Measurements from ENCODE around the gene TRH. TPM values are rescaled to one million over a fixed set of nuclear protein-coding genes. Genes with fewer than 3 reads are reported as not detected.
"Not testable (repeated sequence)": the region's sequence is repeated elsewhere in the genome, so short reads cannot be mapped to it uniquely, and the experiment has no call there.

TRH gene
- total RNA-seq, 4 donors from 2014 or later = 0.30 TPM; not detected in 3

DNA sequence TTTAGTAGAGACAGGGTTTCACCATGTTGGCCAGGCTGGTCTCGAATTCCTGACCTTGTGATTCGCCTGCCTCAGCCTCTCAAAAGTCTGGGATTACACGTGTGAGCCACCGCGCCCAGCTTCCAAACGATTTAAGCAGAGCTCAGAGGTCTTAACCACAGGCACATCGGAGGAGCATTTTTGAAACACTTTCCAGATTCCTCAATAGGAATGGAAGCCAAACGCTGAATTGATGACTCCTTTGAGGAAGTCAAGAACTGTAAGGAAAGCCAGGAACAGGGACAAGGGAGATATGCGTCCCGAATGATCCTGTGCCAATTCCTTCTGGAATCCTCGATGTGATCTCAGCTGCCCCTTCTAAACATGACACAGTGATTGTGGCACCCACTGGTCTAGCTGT lies 40.0 kb downstream of the TRH start:
- 45 to 60% methylated on average over 1 to 3 of the region's 11 CpGs for WGBS, 2 donors (ENCODE audit: low coverage in 1 of 2)
- H3K9me3 ChIP-seq = no peaks in the 10 kb centered on the region
- ATAC-seq = no peak
- TF ChIP-seq, protein P1, sequence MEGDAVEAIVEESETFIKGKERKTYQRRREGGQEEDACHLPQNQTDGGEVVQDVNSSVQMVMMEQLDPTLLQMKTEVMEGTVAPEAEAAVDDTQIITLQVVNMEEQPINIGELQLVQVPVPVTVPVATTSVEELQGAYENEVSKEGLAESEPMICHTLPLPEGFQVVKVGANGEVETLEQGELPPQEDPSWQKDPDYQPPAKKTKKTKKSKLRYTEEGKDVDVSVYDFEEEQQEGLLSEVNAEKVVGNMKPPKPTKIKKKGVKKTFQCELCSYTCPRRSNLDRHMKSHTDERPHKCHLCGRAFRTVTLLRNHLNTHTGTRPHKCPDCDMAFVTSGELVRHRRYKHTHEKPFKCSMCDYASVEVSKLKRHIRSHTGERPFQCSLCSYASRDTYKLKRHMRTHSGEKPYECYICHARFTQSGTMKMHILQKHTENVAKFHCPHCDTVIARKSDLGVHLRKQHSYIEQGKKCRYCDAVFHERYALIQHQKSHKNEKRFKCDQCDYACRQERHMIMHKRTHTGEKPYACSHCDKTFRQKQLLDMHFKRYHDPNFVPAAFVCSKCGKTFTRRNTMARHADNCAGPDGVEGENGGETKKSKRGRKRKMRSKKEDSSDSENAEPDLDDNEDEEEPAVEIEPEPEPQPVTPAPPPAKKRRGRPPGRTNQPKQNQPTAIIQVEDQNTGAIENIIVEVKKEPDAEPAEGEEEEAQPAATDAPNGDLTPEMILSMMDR (IDR thresholded peaks at IDR 0.05) = no peak
- TF ChIP-seq EP300 (IDR thresholded peaks at IDR 0.05) = no peak
- no peak for TF ChIP-seq POLR2A (IDR thresholded peaks at IDR 0.05)
- TF ChIP-seq POLR2AphosphoS5 (IDR thresholded peaks at IDR 0.05) = no peak
- no peaks in the 10 kb centered on the region for H3K4me1 ChIP-seq
- H3K4me3 ChIP-seq = no peak overlapping the region
- H3K36me3 ChIP-seq = no peaks in the 10 kb centered on the region
- peaks cover 20% of the 10 kb centered on the region for H3K27me3 ChIP-seq
- H3K27ac ChIP-seq = no peak overlapping the region

DNA sequence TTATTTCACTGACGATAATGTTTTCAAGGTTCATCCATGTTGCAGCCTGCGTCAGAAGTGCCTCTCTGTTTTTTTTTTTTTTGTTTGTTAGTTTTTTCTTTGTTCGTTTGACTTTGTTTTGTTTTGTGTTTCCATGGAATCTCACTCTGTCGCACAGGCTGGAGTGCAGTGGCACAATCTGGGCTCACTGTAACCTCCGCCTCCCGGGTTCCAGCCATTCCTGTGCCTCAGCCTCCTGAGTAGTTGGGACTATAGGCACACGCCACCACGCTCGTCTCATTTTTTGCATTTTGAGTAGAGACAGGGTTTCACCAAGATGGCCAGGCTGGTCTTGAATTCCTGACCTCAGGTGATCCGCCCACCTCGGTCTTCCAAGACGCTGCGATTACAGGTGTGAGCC lies 43.1 kb downstream of the TRH start:
- 63 to 71% methylated on average over 2 to 6 of the region's 13 CpGs for WGBS, 2 donors (ENCODE audit: low coverage in 1 of 2)
- H3K36me3 ChIP-seq, H3K4me1 ChIP-seq, ATAC-seq, H3K9me3 ChIP-seq, H3K4me3 ChIP-seq, H3K27ac ChIP-seq: not testable (repeated sequence)
- H3K27me3 ChIP-seq = peaks cover 12% of the 10 kb centered on the region

DNA sequence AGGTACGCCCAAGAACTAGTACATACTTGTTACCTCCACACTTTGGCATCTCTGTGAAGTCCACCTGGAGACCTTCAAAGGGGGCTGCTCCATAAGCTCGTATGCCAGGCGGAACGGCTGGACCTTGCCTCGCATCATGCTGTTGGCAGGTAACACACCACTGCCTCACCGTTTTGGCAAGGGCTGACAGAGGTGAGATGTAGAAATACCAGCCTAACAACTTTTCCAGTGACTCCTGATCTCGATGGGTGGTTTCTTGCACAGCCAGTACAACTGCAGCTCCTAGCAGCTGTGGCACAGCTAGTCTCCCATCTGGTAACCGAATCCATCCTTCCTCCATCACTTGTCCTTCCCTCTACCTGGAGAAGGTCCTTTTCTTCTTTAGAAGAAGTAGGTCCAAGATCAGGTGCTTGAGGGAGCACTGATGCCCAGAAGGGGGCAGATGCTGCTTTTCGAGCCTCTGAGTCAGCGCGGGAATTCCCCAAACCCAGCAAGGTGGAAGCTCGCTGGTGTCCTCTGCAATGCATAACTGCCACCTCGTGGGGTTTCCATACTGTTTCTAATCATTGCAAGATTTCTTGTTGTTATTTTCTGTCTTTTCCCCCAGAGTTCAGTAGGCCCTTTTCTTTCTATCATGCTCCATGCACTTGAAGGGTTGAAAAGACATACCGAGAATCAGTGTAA lies 51.8 kb downstream of the TRH start:
- not testable (repeated sequence) for H3K27me3 ChIP-seq, H3K36me3 ChIP-seq, H3K4me1 ChIP-seq, H3K9me3 ChIP-seq, H3K27ac ChIP-seq, H3K4me3 ChIP-seq, ATAC-seq
- 17 to 50% methylated on average over 1 to 2 of the region's 14 CpGs for WGBS, 2 donors (ENCODE audit: low coverage in 1 of 2)
- TF ChIP-seq, protein P1 (IDR thresholded peaks at IDR 0.05) = peak in 2 of 4 experiments; percentile 10 to 30

DNA sequence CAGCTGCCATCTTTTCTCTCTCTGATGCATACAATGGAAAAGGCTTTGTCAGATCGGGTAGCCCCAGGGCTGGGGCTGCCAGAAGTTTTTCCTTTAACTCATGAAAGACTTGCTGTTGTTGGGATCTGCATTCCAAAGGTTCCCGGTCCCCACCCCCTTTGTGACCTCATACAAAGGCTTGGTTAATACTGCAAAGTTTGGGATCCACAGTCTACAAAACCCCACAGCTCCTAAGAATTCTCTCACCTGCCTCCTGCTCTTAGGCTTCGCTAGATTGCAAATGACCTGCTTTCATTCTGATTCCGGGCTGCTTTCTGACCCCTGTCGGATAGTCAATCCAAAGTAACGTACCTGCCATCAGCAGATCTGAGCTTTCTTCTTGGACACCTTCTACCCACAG lies 52.9 kb downstream of the TRH start:
- not testable (repeated sequence) for H3K27ac ChIP-seq, H3K4me3 ChIP-seq, H3K36me3 ChIP-seq, H3K9me3 ChIP-seq, H3K4me1 ChIP-seq, H3K27me3 ChIP-seq, ATAC-seq
- 70 to 90% methylated on average over 2 to 5 of the region's 6 CpGs for WGBS, 2 donors (ENCODE audit: low coverage in 1 of 2)

Other genes with a start within 250 kb of the TRH start
- gene TMCC1, start 81.0 kb upstream of the TRH start, total RNA-seq = 10 to 100 TPM; 20.3 to 32.7 (median 28.1) TPM
- gene ALG1L2, start 107.1 kb downstream of the TRH start, total RNA-seq = not detected